GM12878 (cell line): Measurements from ENCODE around the gene ASB9.

Experiments
- EP300 ChIP-seq, 2 experiments: fragments of 150-350 bp in 1 of 2; IDR thresholded peaks; 2 replicates each; pipeline ENCODE4 v1.6.1; 2011 to 2012; ENCODE audit warnings: low read depth in 2 of 2, low read length in 2 of 2, borderline replicate concordance in 1 of 2, improper control_type of control experiment in 1 of 2, inconsistent platforms in 1 of 2; ENCODE audit not compliant: control insufficient read depth in 1 of 2
- PAX8 ChIP-seq: fragments of 450-650 bp; IDR thresholded peaks from 2 replicates; pipeline ENCODE4 v1.6.1; 2017; ENCODE audit warnings: mild to moderate bottlenecking, moderate library complexity
- SP1 ChIP-seq: IDR thresholded peaks from one replicate; pipeline ENCODE4 v1.6.1; 2011; ENCODE audit warnings: low read depth, low read length
- TF ChIP-seq, protein P1 (sequence below), 3 experiments: IDR thresholded peaks in 2 of 3; conservative IDR thresholded peaks in 1 of 3; 2 replicates each; pipeline ENCODE4 v1.5.1; 2011; ENCODE audit warnings: low read depth in 3 of 3, low read length in 3 of 3, mild to moderate bottlenecking in 3 of 3, control low read depth in 2 of 3, moderate library complexity in 2 of 3, inconsistent platforms in 1 of 3, mixed read lengths in 1 of 3; ENCODE audit not compliant: control insufficient read depth in 2 of 3, insufficient read depth in 1 of 3; ENCODE audit errors: extremely low read depth in 1 of 3
- TF ChIP-seq, protein P2 (sequence below): IDR thresholded peaks from 2 replicates; pipeline ENCODE4 v1.6.1; 2011; ENCODE audit warnings: mild to moderate bottlenecking, low read depth, low read length, moderate library complexity; ENCODE audit not compliant: insufficient replicate concordance

DNA sequence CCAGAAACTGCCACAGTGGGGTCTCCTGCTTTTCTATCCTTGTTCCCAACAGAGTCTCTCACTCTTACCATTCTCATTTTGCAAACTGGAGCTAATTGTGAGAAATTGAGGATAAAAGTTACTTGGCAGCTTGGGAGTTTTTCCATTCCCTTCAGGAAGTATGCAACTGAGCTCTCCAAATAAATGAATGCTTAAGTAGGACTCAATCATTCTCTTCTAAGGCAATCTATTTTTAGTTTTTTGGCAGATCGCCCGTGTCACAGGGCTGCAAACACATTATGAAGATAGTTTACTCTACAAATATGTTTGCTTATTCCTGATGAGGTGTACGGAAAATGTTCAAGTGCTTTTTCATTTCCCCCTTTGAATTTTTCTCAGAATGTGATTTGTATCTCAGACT lies 40.2 kb upstream of the ASB9 start:
- TF ChIP-seq, protein P1, sequence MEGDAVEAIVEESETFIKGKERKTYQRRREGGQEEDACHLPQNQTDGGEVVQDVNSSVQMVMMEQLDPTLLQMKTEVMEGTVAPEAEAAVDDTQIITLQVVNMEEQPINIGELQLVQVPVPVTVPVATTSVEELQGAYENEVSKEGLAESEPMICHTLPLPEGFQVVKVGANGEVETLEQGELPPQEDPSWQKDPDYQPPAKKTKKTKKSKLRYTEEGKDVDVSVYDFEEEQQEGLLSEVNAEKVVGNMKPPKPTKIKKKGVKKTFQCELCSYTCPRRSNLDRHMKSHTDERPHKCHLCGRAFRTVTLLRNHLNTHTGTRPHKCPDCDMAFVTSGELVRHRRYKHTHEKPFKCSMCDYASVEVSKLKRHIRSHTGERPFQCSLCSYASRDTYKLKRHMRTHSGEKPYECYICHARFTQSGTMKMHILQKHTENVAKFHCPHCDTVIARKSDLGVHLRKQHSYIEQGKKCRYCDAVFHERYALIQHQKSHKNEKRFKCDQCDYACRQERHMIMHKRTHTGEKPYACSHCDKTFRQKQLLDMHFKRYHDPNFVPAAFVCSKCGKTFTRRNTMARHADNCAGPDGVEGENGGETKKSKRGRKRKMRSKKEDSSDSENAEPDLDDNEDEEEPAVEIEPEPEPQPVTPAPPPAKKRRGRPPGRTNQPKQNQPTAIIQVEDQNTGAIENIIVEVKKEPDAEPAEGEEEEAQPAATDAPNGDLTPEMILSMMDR (IDR thresholded peaks at IDR 0.05 in 2 of 3, conservative IDR thresholded peaks at IDR 0.05 in 1 of 3; ENCODE audit: control insufficient read depth in 2 of 3, extremely low read depth in 1 of 3, insufficient read depth in 1 of 3, low read depth in 3 of 3, low read length in 3 of 3): no peak
- no peak for TF ChIP-seq EP300 (IDR thresholded peaks at IDR 0.05; ENCODE audit: borderline replicate concordance in 1 of 2, control insufficient read depth in 1 of 2, low read depth in 2 of 2, low read length in 2 of 2)
- TF ChIP-seq, protein P2, sequence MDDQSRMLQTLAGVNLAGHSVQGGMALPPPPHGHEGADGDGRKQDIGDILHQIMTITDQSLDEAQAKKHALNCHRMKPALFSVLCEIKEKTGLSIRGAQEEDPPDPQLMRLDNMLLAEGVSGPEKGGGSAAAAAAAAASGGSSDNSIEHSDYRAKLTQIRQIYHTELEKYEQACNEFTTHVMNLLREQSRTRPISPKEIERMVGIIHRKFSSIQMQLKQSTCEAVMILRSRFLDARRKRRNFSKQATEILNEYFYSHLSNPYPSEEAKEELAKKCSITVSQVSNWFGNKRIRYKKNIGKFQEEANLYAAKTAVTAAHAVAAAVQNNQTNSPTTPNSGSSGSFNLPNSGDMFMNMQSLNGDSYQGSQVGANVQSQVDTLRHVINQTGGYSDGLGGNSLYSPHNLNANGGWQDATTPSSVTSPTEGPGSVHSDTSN: no peak
- TF ChIP-seq PAX8: no peak
- no peak for TF ChIP-seq SP1
